Fibroblast of lung (primary cell): Measurements from ENCODE around the gene IL23R. TPM values are rescaled to one million over a fixed set of nuclear protein-coding genes. Genes with fewer than 3 reads are reported as not detected.

Experiments used
- DNase-seq, 2 donors: peaks; one replicate each; pipeline versions ENCODE4 v3.0.0 to v3.0.0-alpha.2; 2010; ENCODE audit warnings: low read depth in 2 of 2
- H2AFZ ChIP-seq: 2 replicates; pipeline ENCODE4 v1.5.1; 2012; ENCODE audit warnings: low read length, control low read depth, inconsistent platforms
- H3K27ac ChIP-seq: 2 replicates; pipeline ENCODE4 v1.5.1; 2011; ENCODE audit warnings: low read length, control low read depth; ENCODE audit not compliant: insufficient read depth
- H3K27me3 ChIP-seq: 2 replicates; pipeline ENCODE4 v1.5.1; 2011; ENCODE audit warnings: mild to moderate bottlenecking, low read length; ENCODE audit not compliant: control insufficient read depth, insufficient read depth
- H3K36me3 ChIP-seq: 2 replicates; pipeline ENCODE4 v1.5.1; 2011; ENCODE audit warnings: low read length; ENCODE audit not compliant: control insufficient read depth, insufficient read depth
- H3K4me1 ChIP-seq: 2 replicates; pipeline ENCODE4 v1.5.1; 2011; ENCODE audit warnings: low read length; ENCODE audit not compliant: control insufficient read depth, insufficient read depth; ENCODE audit errors: extremely low read depth
- H3K4me2 ChIP-seq: 2 replicates; pipeline ENCODE4 v1.5.1; 2011; ENCODE audit warnings: low read length, control low read depth; ENCODE audit not compliant: insufficient read depth; ENCODE audit errors: extremely low read depth
- H3K4me3 ChIP-seq, 4 experiments: fragments of 200-600 bp in 1 of 4; sonication (generic) in 1 of 4; replicated peaks in 1 of 4; 2 replicates each; pipeline ENCODE4 v1.5.1; 2011 to 2016; ENCODE audit warnings: low read length in 4 of 4, low read depth in 3 of 4, mild to moderate bottlenecking in 3 of 4, control low read depth in 2 of 4, inconsistent platforms in 1 of 4, mixed read lengths in 1 of 4; ENCODE audit not compliant: insufficient read depth in 1 of 4; ENCODE audit errors: control extremely low read depth in 1 of 4
- H3K79me2 ChIP-seq: 2 replicates; pipeline ENCODE4 v1.5.1; 2012; ENCODE audit warnings: mild to moderate bottlenecking, low read length, inconsistent platforms; ENCODE audit not compliant: control insufficient read depth, insufficient read depth
- H3K9ac ChIP-seq: 2 replicates; pipeline ENCODE4 v1.5.1; 2011; ENCODE audit warnings: mild to moderate bottlenecking, low read length, control low read depth; ENCODE audit not compliant: insufficient read depth
- H3K9me3 ChIP-seq: 2 replicates; pipeline ENCODE4 v1.5.1; 2012; ENCODE audit warnings: low read depth, low read length; ENCODE audit not compliant: control insufficient read depth, insufficient read depth
- H4K20me1 ChIP-seq: 2 replicates; pipeline ENCODE4 v1.5.1; 2011; ENCODE audit warnings: low read length; ENCODE audit not compliant: control insufficient read depth, insufficient read depth; ENCODE audit errors: extremely low read depth
- EZH2 ChIP-seq: IDR thresholded peaks from 2 replicates; pipeline ENCODE4 v1.5.1; 2012; ENCODE audit warnings: low read length, control low read depth, mild to moderate bottlenecking; ENCODE audit errors: missing control alignments
- polyA plus RNA-seq, 2 donors: library from polyadenylated mRNA; depleted of rRNA in 1 of 2; stranded (reverse) in 1 of 2; unstranded in 1 of 2; fragments of >200 nt; gene quantifications; 2 replicates each; pipeline ENCODE4 v1.2.1, GENCODE V29; 2011 to 2012; ENCODE audit warnings: missing spikeins in 1 of 2
- total RNA-seq: library from RNA; depleted of rRNA; stranded (reverse); fragments of >200 nt; gene quantifications from 2 replicates; pipeline ENCODE4 v1.2.1, GENCODE V29; 2014
- TF ChIP-seq, protein P1 (sequence below), 2 donors: IDR thresholded peaks in 1 of 2; conservative IDR thresholded peaks in 1 of 2; 1 replicate in 1 of 2; 2 replicates in 1 of 2; pipeline ENCODE4 v1.5.1; 2011 to 2012; ENCODE audit warnings: low read length in 2 of 2, control low read depth in 1 of 2, inconsistent platforms in 1 of 2, low read depth in 1 of 2, mild to moderate bottlenecking in 1 of 2

Gene IL23R
- total and polyA plus RNA-seq, 2 donors (not counting 1 experiment from before 2014, with no cell fraction given): not detected

DNA sequence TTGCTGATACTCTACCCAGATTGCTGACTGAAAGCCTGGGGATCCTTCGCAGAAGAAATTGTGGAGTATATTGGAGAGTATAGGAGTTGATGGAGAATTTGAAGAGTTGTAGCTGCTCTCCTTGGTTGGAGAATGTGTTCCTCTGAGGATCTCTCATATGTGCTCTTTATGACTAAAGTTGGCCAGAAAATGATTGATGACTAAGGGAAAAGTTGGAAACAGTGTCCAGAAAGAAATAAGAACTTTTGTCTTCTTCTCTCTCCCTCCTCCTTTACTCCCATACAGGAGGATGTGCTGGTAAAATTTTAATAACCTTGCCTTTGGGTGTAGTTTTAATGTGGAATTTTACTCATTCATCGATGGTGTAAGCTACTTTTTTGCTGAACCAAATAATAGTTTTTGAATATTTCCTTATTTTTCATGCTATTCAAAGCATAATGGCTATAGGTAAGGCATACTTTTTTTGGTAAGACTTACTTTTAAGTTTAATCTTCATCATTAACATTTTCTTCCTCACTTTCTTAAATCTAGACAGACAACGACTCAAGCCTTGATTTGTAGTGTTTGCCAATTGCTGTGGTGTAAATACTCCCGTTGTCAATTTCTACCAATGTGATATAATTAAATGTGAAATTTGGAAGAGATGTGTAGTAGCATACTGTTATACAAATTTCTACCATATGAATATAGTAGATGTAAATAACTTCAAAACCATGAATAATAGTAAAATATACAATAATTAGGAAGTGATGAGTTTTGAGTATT, 45.2 kb upstream of the IL23R start:
- no peaks in the 10 kb centered on the region for H3K4me1 ChIP-seq
- no peak overlapping the region for H3K4me3 ChIP-seq
- no peaks in the 10 kb centered on the region for H3K79me2 ChIP-seq
- no peak overlapping the region for H2AFZ ChIP-seq
- H3K27me3 ChIP-seq: no peaks in the 10 kb centered on the region
- no peak overlapping the region for H3K9ac ChIP-seq
- no peak overlapping the region for H3K4me2 ChIP-seq
- H4K20me1 ChIP-seq: no peaks in the 10 kb centered on the region
- H3K9me3 ChIP-seq: no peaks in the 10 kb centered on the region
- TF ChIP-seq, protein P1, sequence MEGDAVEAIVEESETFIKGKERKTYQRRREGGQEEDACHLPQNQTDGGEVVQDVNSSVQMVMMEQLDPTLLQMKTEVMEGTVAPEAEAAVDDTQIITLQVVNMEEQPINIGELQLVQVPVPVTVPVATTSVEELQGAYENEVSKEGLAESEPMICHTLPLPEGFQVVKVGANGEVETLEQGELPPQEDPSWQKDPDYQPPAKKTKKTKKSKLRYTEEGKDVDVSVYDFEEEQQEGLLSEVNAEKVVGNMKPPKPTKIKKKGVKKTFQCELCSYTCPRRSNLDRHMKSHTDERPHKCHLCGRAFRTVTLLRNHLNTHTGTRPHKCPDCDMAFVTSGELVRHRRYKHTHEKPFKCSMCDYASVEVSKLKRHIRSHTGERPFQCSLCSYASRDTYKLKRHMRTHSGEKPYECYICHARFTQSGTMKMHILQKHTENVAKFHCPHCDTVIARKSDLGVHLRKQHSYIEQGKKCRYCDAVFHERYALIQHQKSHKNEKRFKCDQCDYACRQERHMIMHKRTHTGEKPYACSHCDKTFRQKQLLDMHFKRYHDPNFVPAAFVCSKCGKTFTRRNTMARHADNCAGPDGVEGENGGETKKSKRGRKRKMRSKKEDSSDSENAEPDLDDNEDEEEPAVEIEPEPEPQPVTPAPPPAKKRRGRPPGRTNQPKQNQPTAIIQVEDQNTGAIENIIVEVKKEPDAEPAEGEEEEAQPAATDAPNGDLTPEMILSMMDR (conservative IDR thresholded peaks at IDR 0.05 in 1 of 2, IDR thresholded peaks at IDR 0.05 in 1 of 2; ENCODE audit: low read depth in 1 of 2, low read length in 2 of 2): no peak
- TF ChIP-seq EZH2: no peak
- no peak overlapping the region for H3K27ac ChIP-seq
- no peak for DNase-seq
- no peaks in the 10 kb centered on the region for H3K36me3 ChIP-seq

- TF ChIP-seq EZH2: no peak
- TF ChIP-seq, protein P1 (conservative IDR thresholded peaks at IDR 0.05 in 1 of 2, IDR thresholded peaks at IDR 0.05 in 1 of 2; ENCODE audit: low read depth in 1 of 2, low read length in 2 of 2): no peak
- DNase-seq: no peak
- Histone ChIP-seq H3K27ac (no peak overlapping the region), H3K36me3 (no peaks in the 10 kb centered on the region), H3K4me3 (no peak overlapping the region), H3K4me1 (no peaks in the 10 kb centered on the region), H3K4me2 (no peak overlapping the region), H3K9me3 (no peaks in the 10 kb centered on the region), H4K20me1 (no peaks in the 10 kb centered on the region), H3K79me2 (no peaks in the 10 kb centered on the region), H3K27me3 (no peaks in the 10 kb centered on the region), H3K9ac (no peak overlapping the region), H2AFZ (no peak overlapping the region)
Observed at GRCh38 chr1:67124455-67124854, 41.8 kb upstream of the IL23R start.

DNA sequence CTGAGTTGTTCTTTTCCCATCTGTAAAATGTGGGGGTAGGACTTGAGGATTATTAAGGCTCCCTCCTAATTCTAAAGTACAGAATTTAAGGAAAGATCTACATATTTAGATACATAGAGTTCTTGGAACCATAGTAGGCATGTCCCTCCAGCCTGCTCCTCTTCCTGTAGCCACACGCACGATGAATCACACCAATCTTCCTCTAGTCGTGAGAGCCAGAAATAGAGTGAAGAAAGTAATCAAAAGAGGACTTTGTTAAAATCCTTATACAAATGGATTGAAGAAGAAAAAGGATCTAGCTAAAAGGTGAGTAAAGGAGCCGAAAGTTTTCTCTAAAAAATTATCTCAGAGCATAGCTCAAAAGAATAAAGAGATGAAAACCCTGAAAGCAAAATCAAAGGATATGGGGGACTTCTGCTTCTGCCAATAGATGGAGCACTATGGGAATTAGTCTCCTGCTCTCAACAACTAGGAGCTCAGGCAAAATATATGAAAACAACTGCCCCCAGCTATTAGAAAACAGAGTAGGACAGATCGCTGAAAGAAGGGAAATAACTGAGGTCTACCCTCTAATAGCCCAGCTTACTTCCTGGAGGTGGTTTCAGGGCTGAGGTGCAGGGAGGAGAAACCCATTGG, 40.0 kb upstream of the IL23R start:
- Histone ChIP-seq H2AFZ (no peak overlapping the region), H3K27me3 (no peaks in the 10 kb centered on the region), H3K27ac (no peak overlapping the region), H3K4me2 (no peak overlapping the region), H3K9ac (no peak overlapping the region), H3K4me3 (no peak overlapping the region), H3K4me1 (no peaks in the 10 kb centered on the region), H3K9me3 (no peaks in the 10 kb centered on the region), H3K79me2 (no peaks in the 10 kb centered on the region), H4K20me1 (no peaks in the 10 kb centered on the region), H3K36me3 (no peaks in the 10 kb centered on the region)
- DNase-seq: peak in 1 of 2 donors; percentile 35
- TF ChIP-seq, protein P1 (conservative IDR thresholded peaks at IDR 0.05 in 1 of 2, IDR thresholded peaks at IDR 0.05 in 1 of 2; ENCODE audit: low read depth in 1 of 2, low read length in 2 of 2): no peak
- TF ChIP-seq EZH2: no peak
